K562 (cell line): ENCODE measurements around the gene OR9A4.

Source experiments
- EZH2 ChIP-seq: IDR thresholded peaks from 2 replicates; pipeline ENCODE4 v1.6.1; 2012; ENCODE audit warnings: low read depth, mild to moderate bottlenecking, inconsistent platforms, low read length, borderline replicate concordance
- GATAD2A ChIP-seq: fragments of 450-650 bp; IDR thresholded peaks from 2 replicates; pipeline ENCODE4 v1.6.1; 2017
- NFATC3 ChIP-seq: fragments of 450-650 bp; IDR thresholded peaks from 2 replicates; pipeline ENCODE4 v1.6.1; 2017; ENCODE audit warnings: mild to moderate bottlenecking
- SAFB2 ChIP-seq: fragments of 200-400 bp; formaldehyde crosslinking; IDR thresholded peaks from 2 replicates; pipeline ENCODE4 v1.6.1; 2018; ENCODE audit warnings: borderline replicate concordance, low read length, low read depth, moderate library complexity; ENCODE audit not compliant: severe bottlenecking
- TBP ChIP-seq: optimal IDR thresholded peaks from 2 replicates; pipeline ENCODE3; 2011; ENCODE audit warnings: low read depth, low read length, improper control_type of control experiment
- TEAD1 ChIP-seq, 2 experiments: fragments of 450-650 bp in 1 of 2; sonication (generic) in 1 of 2; formaldehyde crosslinking; IDR thresholded peaks; 2 replicates each; pipeline versions ENCODE4 v1.4.0 to v1.8.0; 2020 to 2022; ENCODE audit warnings: mild to moderate bottlenecking in 2 of 2, missing genetic modification reagents in 1 of 2
- ZNF224 ChIP-seq: sonication (generic); formaldehyde crosslinking; IDR thresholded peaks from 2 replicates; pipeline ENCODE4 v1.8.0; 2022; ENCODE audit warnings: mild to moderate bottlenecking, missing genetic modification reagents
- TF ChIP-seq, protein P1 (sequence below), 3 experiments: IDR thresholded peaks in 2 of 3; conservative IDR thresholded peaks in 1 of 3; 2 replicates each; pipeline ENCODE4 v1.5.1; 2011 to 2012; ENCODE audit warnings: low read length in 3 of 3, mild to moderate bottlenecking in 3 of 3, control low read depth in 2 of 3, improper control_type of control experiment in 1 of 3, inconsistent platforms in 1 of 3, low read depth in 1 of 3, mixed read lengths in 1 of 3, moderate library complexity in 1 of 3; ENCODE audit not compliant: insufficient read depth in 2 of 3
- TF ChIP-seq, protein P2 (sequence below): fragments of 450-650 bp; IDR thresholded peaks from 2 replicates; pipeline ENCODE4 v1.7.1; 2018; ENCODE audit warnings: mild to moderate bottlenecking, low read depth; ENCODE audit not compliant: partially characterized antibody

DNA sequence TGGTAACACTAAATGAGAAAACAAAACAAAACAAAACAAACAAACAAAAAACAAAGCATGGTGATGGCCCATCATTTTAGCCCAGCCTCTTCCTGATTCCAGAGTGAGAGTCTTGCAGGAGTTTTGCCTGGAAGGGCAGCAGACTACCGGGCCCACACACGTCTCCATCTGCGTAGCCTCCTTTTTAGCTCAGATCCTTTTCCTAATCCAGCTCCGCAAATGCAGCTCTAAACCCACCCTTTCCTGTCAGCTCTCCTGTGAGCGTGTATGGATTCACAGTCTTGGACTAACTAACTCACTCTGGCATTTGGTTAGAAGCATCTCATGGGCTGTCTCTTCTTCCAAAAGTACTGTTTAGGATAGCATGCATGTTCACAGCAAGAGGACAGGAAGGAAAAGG, 14.0 kb downstream of the OR9A4 start:
- TF ChIP-seq, protein P1, sequence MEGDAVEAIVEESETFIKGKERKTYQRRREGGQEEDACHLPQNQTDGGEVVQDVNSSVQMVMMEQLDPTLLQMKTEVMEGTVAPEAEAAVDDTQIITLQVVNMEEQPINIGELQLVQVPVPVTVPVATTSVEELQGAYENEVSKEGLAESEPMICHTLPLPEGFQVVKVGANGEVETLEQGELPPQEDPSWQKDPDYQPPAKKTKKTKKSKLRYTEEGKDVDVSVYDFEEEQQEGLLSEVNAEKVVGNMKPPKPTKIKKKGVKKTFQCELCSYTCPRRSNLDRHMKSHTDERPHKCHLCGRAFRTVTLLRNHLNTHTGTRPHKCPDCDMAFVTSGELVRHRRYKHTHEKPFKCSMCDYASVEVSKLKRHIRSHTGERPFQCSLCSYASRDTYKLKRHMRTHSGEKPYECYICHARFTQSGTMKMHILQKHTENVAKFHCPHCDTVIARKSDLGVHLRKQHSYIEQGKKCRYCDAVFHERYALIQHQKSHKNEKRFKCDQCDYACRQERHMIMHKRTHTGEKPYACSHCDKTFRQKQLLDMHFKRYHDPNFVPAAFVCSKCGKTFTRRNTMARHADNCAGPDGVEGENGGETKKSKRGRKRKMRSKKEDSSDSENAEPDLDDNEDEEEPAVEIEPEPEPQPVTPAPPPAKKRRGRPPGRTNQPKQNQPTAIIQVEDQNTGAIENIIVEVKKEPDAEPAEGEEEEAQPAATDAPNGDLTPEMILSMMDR (IDR thresholded peaks at IDR 0.05 in 2 of 3, conservative IDR thresholded peaks at IDR 0.05 in 1 of 3; ENCODE audit: insufficient read depth in 2 of 3, low read depth in 1 of 3, low read length in 3 of 3): no peak
- TF ChIP-seq ZNF224 (CRISPR knock-in tag) (no peak), TEAD1 (CRISPR knock-in tag; IDR thresholded peaks at IDR 0.05) (no peak), TBP (no peak), GATAD2A (no peak), NFATC3 (no peak), SAFB2 (no peak), EZH2 (no peak)
- TF ChIP-seq, protein P2, sequence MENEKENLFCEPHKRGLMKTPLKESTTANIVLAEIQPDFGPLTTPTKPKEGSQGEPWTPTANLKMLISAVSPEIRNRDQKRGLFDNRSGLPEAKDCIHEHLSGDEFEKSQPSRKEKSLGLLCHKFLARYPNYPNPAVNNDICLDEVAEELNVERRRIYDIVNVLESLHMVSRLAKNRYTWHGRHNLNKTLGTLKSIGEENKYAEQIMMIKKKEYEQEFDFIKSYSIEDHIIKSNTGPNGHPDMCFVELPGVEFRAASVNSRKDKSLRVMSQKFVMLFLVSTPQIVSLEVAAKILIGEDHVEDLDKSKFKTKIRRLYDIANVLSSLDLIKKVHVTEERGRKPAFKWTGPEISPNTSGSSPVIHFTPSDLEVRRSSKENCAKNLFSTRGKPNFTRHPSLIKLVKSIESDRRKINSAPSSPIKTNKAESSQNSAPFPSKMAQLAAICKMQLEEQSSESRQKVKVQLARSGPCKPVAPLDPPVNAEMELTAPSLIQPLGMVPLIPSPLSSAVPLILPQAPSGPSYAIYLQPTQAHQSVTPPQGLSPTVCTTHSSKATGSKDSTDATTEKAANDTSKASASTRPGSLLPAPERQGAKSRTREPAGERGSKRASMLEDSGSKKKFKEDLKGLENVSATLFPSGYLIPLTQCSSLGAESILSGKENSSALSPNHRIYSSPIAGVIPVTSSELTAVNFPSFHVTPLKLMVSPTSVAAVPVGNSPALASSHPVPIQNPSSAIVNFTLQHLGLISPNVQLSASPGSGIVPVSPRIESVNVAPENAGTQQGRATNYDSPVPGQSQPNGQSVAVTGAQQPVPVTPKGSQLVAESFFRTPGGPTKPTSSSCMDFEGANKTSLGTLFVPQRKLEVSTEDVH: no peak
